ENCODE measurements around the gene ATG9B. TPM values are rescaled to one million over a fixed set of nuclear protein-coding genes. Genes with fewer than 3 reads are reported as not detected.

Gene ATG9B
- total and polyA plus RNA-seq, 2 donors (not counting 3 experiments of a cell fraction or from before 2014, with no cell fraction given), result 0.04 TPM; not detected in 1

- ChIA-PET POLR2A (interaction anchor here (0.5 to 1.0 kb wide), 2 partner anchors 10 kb away, joined by 3 to 7 read pairs; no protein-coding TSS in a partner anchor), CTCF (interaction anchor here (0.6 to 1.2 kb wide), 11 partner anchors 11 to 153 kb away, joined by 3 to 8 read pairs (median 4); partner anchors contain the start of gene ABCB8)
- Histone ChIP-seq H3K9me3 (replicated peaks; ENCODE audit: control insufficient read depth, insufficient read depth, low read length) (no peaks in the 10 kb centered on the region), H3K4me3 (replicated peaks in 1 of 3; ENCODE audit: insufficient read depth in 1 of 3, low read depth in 1 of 3, low read length in 3 of 3) (no peak overlapping the region), H3K9me1 (replicated peaks; ENCODE audit: control insufficient read depth, extremely low read depth, insufficient read depth, low read length) (no peaks in the 10 kb centered on the region), H2AFZ (ENCODE audit: low read depth, low read length) (no peak overlapping the region), H3K36me3 (ENCODE audit: control insufficient read depth in 2 of 2, extremely low read depth in 1 of 2, insufficient read depth in 2 of 2, low read length in 2 of 2) (no peaks in the 10 kb centered on the region), H3K27me3 (ENCODE audit: control insufficient read depth in 2 of 2, insufficient read depth in 2 of 2, low read length in 2 of 2) (peaks cover 0 to 4% of the 10 kb centered on the region in 2 experiments), H3K27ac (ENCODE audit: insufficient read depth, low read depth, low read length) (no peak overlapping the region), H3K79me2 (ENCODE audit: control insufficient read depth, insufficient read depth, low read length) (no peaks in the 10 kb centered on the region), H3K9ac (replicated peaks; ENCODE audit: extremely low read depth, insufficient read depth, low read length) (no peak overlapping the region), H3K4me2 (ENCODE audit: insufficient read depth, low read length) (no peak overlapping the region), H3K4me1 (ENCODE audit: control insufficient read depth, extremely low read depth, insufficient read depth, low read length) (no peaks in the 10 kb centered on the region), H4K20me1 (replicated peaks; ENCODE audit: control insufficient read depth, extremely low read depth, insufficient read depth, low read length) (no peaks in the 10 kb centered on the region)
- TF ChIP-seq MAX (IDR thresholded peaks at IDR 0.05; ENCODE audit: insufficient read depth, insufficient read length), result peak; percentile 88
- TF ChIP-seq GATA2 (IDR thresholded peaks at IDR 0.05; ENCODE audit: insufficient read depth, insufficient read length, low read depth, low read length), result no peak
- no peak for TF ChIP-seq FOS (IDR thresholded peaks at IDR 0.05; ENCODE audit: borderline replicate concordance, insufficient read depth, low read length)
- peak; percentile 34 for TF ChIP-seq POLR2AphosphoS5 (IDR thresholded peaks at IDR 0.05; ENCODE audit: insufficient read depth, low read depth, low read length)
- FAIRE-seq (peak; percentile 84), DNase-seq (ENCODE audit: low read depth, low spot score) (peak; percentile 79)
- dilution Hi-C loops (cut with MboI; ENCODE audit: extremely low pct_ligation_motif_present, low sequenced_read_pairs), result no loop called here
- BruUV-seq (replicated peaks), result no TSS peak
- intact Hi-C loops (cut with micrococcal nuclease), result loop anchor here (1.0 kb wide), 1 partner anchor 12 kb away; no protein-coding TSS in a partner anchor
These were observed 26.8 kb upstream of the ATG9B start for GRCh38 chr7:151051108-151051507.

- intact Hi-C loops (cut with micrococcal nuclease), result no loop called here
- H3K4me1 ChIP-seq (ENCODE audit: control insufficient read depth, extremely low read depth, insufficient read depth, low read length), result no peaks in the 10 kb centered on the region
- H3K27me3 ChIP-seq (ENCODE audit: control insufficient read depth in 2 of 2, insufficient read depth in 2 of 2, low read length in 2 of 2), result peaks cover 0 to 4% of the 10 kb centered on the region in 2 experiments
- no peak for DNase-seq (ENCODE audit: low read depth, low spot score)
- no peaks in the 10 kb centered on the region for H4K20me1 ChIP-seq (replicated peaks; ENCODE audit: control insufficient read depth, extremely low read depth, insufficient read depth, low read length)
- H3K79me2 ChIP-seq (ENCODE audit: control insufficient read depth, insufficient read depth, low read length), result no peaks in the 10 kb centered on the region
- CTCF ChIA-PET, result interaction anchor here (1.6 kb wide), 1 partner anchor 10 kb away, joined by 5 read pairs; no protein-coding TSS in a partner anchor
- TF ChIP-seq FOS (IDR thresholded peaks at IDR 0.05; ENCODE audit: borderline replicate concordance, insufficient read depth, low read length) (no peak), GATA2 (IDR thresholded peaks at IDR 0.05; ENCODE audit: insufficient read depth, insufficient read length, low read depth, low read length) (no peak), POLR2A (IDR thresholded peaks at IDR 0.05; ENCODE audit: low read depth, low read length) (no peak), JUN (IDR thresholded peaks at IDR 0.05; ENCODE audit: borderline replicate concordance, insufficient read depth, insufficient read length, low read depth) (no peak), MAX (IDR thresholded peaks at IDR 0.05; ENCODE audit: insufficient read depth, insufficient read length) (no peak), POLR2AphosphoS5 (IDR thresholded peaks at IDR 0.05; ENCODE audit: insufficient read depth, low read depth, low read length) (no peak), EZH2 (IDR thresholded peaks at IDR 0.05; ENCODE audit: borderline replicate concordance, low read depth, low read length, severe bottlenecking) (no peak), MYC (IDR thresholded peaks at IDR 0.05; ENCODE audit: low read depth, low read length) (no peak), CTCF (IDR thresholded peaks at IDR 0.05; ENCODE audit: extremely low read depth in 1 of 2, insufficient read depth in 1 of 2, low read depth in 1 of 2, low read length in 2 of 2) (no peak)
- H3K27ac ChIP-seq (ENCODE audit: insufficient read depth, low read depth, low read length), result no peak overlapping the region
- H3K36me3 ChIP-seq (ENCODE audit: control insufficient read depth in 2 of 2, extremely low read depth in 1 of 2, insufficient read depth in 2 of 2, low read length in 2 of 2), result no peaks in the 10 kb centered on the region
- H3K9ac ChIP-seq (replicated peaks; ENCODE audit: extremely low read depth, insufficient read depth, low read length), result no peak overlapping the region
- BruUV-seq (replicated peaks), result no TSS peak
- no peak overlapping the region for H3K4me2 ChIP-seq (ENCODE audit: insufficient read depth, low read length)
- FAIRE-seq, result no peak
- no peak overlapping the region for H3K4me3 ChIP-seq (replicated peaks in 1 of 3; ENCODE audit: insufficient read depth in 1 of 3, low read depth in 1 of 3, low read length in 3 of 3)
- H3K9me1 ChIP-seq (replicated peaks; ENCODE audit: control insufficient read depth, extremely low read depth, insufficient read depth, low read length), result no peaks in the 10 kb centered on the region
- no peaks in the 10 kb centered on the region for H3K9me3 ChIP-seq (replicated peaks; ENCODE audit: control insufficient read depth, insufficient read depth, low read length)
- POLR2A ChIA-PET, result no interaction called here
- no peak overlapping the region for H2AFZ ChIP-seq (ENCODE audit: low read depth, low read length)
- dilution Hi-C loops (cut with MboI; ENCODE audit: extremely low pct_ligation_motif_present, low sequenced_read_pairs), result no loop called here
These were observed 24.7 kb upstream of the ATG9B start for GRCh38 chr7:151048911-151049463.
